Stimulated activated memory B cell treated with anti-CD40 and anti-IgM and Interleukin-4, amounts not matched to agents 10 μg/mL and 1 μg/mL and 100 μg/mL, for 72 hours (primary cell): Measurements from ENCODE around the gene HOXD9.

ENCODE experiments used
- ATAC-seq: fragments of 150-1000 bp; cut with Tn5 transposase; 2 replicates; pipeline ENCODE4 v1.10.0; 2021
- H3K27ac Mint-ChIP-seq: one replicate; pipeline ENCODE4 v1.8.0; 2022; ENCODE audit warnings: mild to moderate bottlenecking, mixed read lengths
- H3K27me3 Mint-ChIP-seq: one replicate; pipeline ENCODE4 v1.8.0; 2022; ENCODE audit warnings: mixed read lengths
- H3K36me3 Mint-ChIP-seq: one replicate; pipeline ENCODE4 v1.8.0; 2022; ENCODE audit warnings: mixed read lengths
- H3K4me1 Mint-ChIP-seq: one replicate; pipeline ENCODE4 v1.8.0; 2022; ENCODE audit warnings: mixed read lengths
- H3K4me3 Mint-ChIP-seq: one replicate; pipeline ENCODE4 v1.8.0; 2022; ENCODE audit warnings: mild to moderate bottlenecking, moderate library complexity, mixed read lengths
- H3K9me3 Mint-ChIP-seq: one replicate; pipeline ENCODE4 v1.8.0; 2022; ENCODE audit warnings: mixed read lengths

HOXD9 gene

GRCh38 chr2:176101216-176101830 lies 21.2 kb upstream of the HOXD9 start:
- Mint-ChIP-seq H3K4me1 (peaks cover 23% of the 10 kb centered on the region), H3K9me3 (peaks cover 4% of the 10 kb centered on the region), H3K27me3 (peaks cover 97% of the 10 kb centered on the region), H3K36me3 (no peaks in the 10 kb centered on the region), H3K27ac (no peak overlapping the region), H3K4me3 (no peak overlapping the region)
- no peak for ATAC-seq

GRCh38 chr2:176101842-176102241 lies 20.7 kb upstream of the HOXD9 start:
- peaks cover 96% of the 10 kb centered on the region for H3K27me3 Mint-ChIP-seq
- H3K4me1 Mint-ChIP-seq = peaks cover 19% of the 10 kb centered on the region
- no peak overlapping the region for H3K27ac Mint-ChIP-seq
- no peaks in the 10 kb centered on the region for H3K36me3 Mint-ChIP-seq
- H3K9me3 Mint-ChIP-seq = peaks cover 4% of the 10 kb centered on the region
- no peak for ATAC-seq
- no peak overlapping the region for H3K4me3 Mint-ChIP-seq

- H3K27ac Mint-ChIP-seq = no peak overlapping the region
- H3K4me1 Mint-ChIP-seq = peaks cover 14% of the 10 kb centered on the region
- H3K9me3 Mint-ChIP-seq = peaks cover 4% of the 10 kb centered on the region
- H3K27me3 Mint-ChIP-seq = peaks cover 91% of the 10 kb centered on the region
- ATAC-seq = no peak
- no peak overlapping the region for H3K4me3 Mint-ChIP-seq
- H3K36me3 Mint-ChIP-seq = no peaks in the 10 kb centered on the region
Observed at GRCh38 chr2:176102309-176102866, 20.1 kb upstream of the HOXD9 start.

- ATAC-seq = no peak
- Mint-ChIP-seq H3K4me1 (peaks cover 8% of the 10 kb centered on the region), H3K27me3 (peaks cover 83% of the 10 kb centered on the region), H3K9me3 (peaks cover 4% of the 10 kb centered on the region), H3K4me3 (no peak overlapping the region), H3K36me3 (no peaks in the 10 kb centered on the region), H3K27ac (no peak overlapping the region)
Observed at GRCh38 chr2:176103194-176103593, 19.3 kb upstream of the HOXD9 start.

GRCh38 chr2:176103742-176104315 lies 18.7 kb upstream of the HOXD9 start:
- H3K4me3 Mint-ChIP-seq = no peak overlapping the region

GRCh38 chr2:176104316-176105077 lies 18.0 kb upstream of the HOXD9 start:
- H3K27ac Mint-ChIP-seq = no peak overlapping the region

More at GRCh38 chr2:176103742-176104315, 18.7 kb upstream of the HOXD9 start:
- H3K9me3 Mint-ChIP-seq = peaks cover 4% of the 10 kb centered on the region
- H3K4me1 Mint-ChIP-seq = peaks cover 8% of the 10 kb centered on the region
- no peak overlapping the region for H3K27ac Mint-ChIP-seq
- peaks cover 80% of the 10 kb centered on the region for H3K27me3 Mint-ChIP-seq
- no peak for ATAC-seq
- H3K36me3 Mint-ChIP-seq = no peaks in the 10 kb centered on the region

GRCh38 chr2:176105078-176105729 lies 17.3 kb upstream of the HOXD9 start:
- no peaks in the 10 kb centered on the region for H3K36me3 Mint-ChIP-seq
- no peak overlapping the region for H3K27ac Mint-ChIP-seq
- H3K27me3 Mint-ChIP-seq = peaks cover 79% of the 10 kb centered on the region
- peaks cover 4% of the 10 kb centered on the region for H3K9me3 Mint-ChIP-seq
- H3K4me3 Mint-ChIP-seq = no peak overlapping the region
- H3K4me1 Mint-ChIP-seq = peaks cover 8% of the 10 kb centered on the region
- no peak for ATAC-seq

More at GRCh38 chr2:176104316-176105077, 18.0 kb upstream of the HOXD9 start:
- ATAC-seq = no peak
- Mint-ChIP-seq H3K36me3 (no peaks in the 10 kb centered on the region), H3K9me3 (peaks cover 4% of the 10 kb centered on the region), H3K4me3 (no peak overlapping the region), H3K4me1 (peaks cover 8% of the 10 kb centered on the region), H3K27me3 (peaks cover 80% of the 10 kb centered on the region)

- Mint-ChIP-seq H3K36me3 (no peaks in the 10 kb centered on the region), H3K27me3 (peaks cover 77% of the 10 kb centered on the region), H3K4me3 (peak overlapping the region; percentile 5), H3K9me3 (peaks cover 4% of the 10 kb centered on the region), H3K27ac (no peak overlapping the region), H3K4me1 (peaks cover 8% of the 10 kb centered on the region)
- no peak for ATAC-seq
Observed at GRCh38 chr2:176105730-176106580, 16.6 kb upstream of the HOXD9 start.

- H3K27me3 Mint-ChIP-seq = peaks cover 77% of the 10 kb centered on the region
- no peak within 1 kb of the TSS for H3K27ac Mint-ChIP-seq
- H3K4me1 Mint-ChIP-seq = peaks cover 12% of the 10 kb centered on the region
- no peak for ATAC-seq
- H3K36me3 Mint-ChIP-seq = no peaks in the 10 kb centered on the region
- peaks cover 4% of the 10 kb centered on the region for H3K9me3 Mint-ChIP-seq
- peak within 1 kb of the TSS; percentile 5 for H3K4me3 Mint-ChIP-seq
Observed at GRCh38 chr2:176106581-176107539, 15.7 kb upstream of the HOXD9 start, which contains the start of gene HOXD11. HOXD11 (plus strand) TSS chr2:176107280; CDS start chr2:176107356, 76 bp downstream.

GRCh38 chr2:176107731-176108181 lies 14.8 kb upstream of the HOXD9 start:
- peaks cover 77% of the 10 kb centered on the region for H3K27me3 Mint-ChIP-seq
- H3K4me1 Mint-ChIP-seq = peaks cover 12% of the 10 kb centered on the region
- H3K4me3 Mint-ChIP-seq = no peak overlapping the region
- ATAC-seq = no peak
- H3K9me3 Mint-ChIP-seq = peaks cover 4% of the 10 kb centered on the region
- H3K36me3 Mint-ChIP-seq = no peaks in the 10 kb centered on the region
- no peak overlapping the region for H3K27ac Mint-ChIP-seq

GRCh38 chr2:176109192-176109901 lies 13.2 kb upstream of the HOXD9 start:
- Mint-ChIP-seq H3K4me1 (peaks cover 12% of the 10 kb centered on the region), H3K27ac (no peak overlapping the region), H3K9me3 (peaks cover 4% of the 10 kb centered on the region), H3K4me3 (no peak overlapping the region), H3K27me3 (peaks cover 75% of the 10 kb centered on the region), H3K36me3 (no peaks in the 10 kb centered on the region)
- no peak for ATAC-seq

GRCh38 chr2:176109946-176110345 lies 12.6 kb upstream of the HOXD9 start:
- Mint-ChIP-seq H3K4me1 (peaks cover 12% of the 10 kb centered on the region), H3K36me3 (no peaks in the 10 kb centered on the region), H3K4me3 (no peak overlapping the region), H3K9me3 (peaks cover 4% of the 10 kb centered on the region), H3K27ac (no peak overlapping the region), H3K27me3 (peaks cover 75% of the 10 kb centered on the region)
- ATAC-seq = no peak
